BLaER1 treated with 17β-estradiol and CSF1 and Interleukin-3, amounts not matched to agents 10 nM and 100 nM (cell line): ENCODE data around the gene TM4SF5.
"Not testable (repeated sequence)": the region's sequence is repeated elsewhere in the genome, so short reads cannot be mapped to it uniquely, and the experiment has no call there.

ENCODE experiments used
- H3K27ac ChIP-seq, 11 experiments: shearing (Covaris generic); formaldehyde crosslinking; 2 replicates each; pipeline ENCODE4 v1.8.1; 2022
- H3K27me3 ChIP-seq, 11 experiments: shearing (Covaris generic); formaldehyde crosslinking; 2 replicates each; pipeline ENCODE4 v1.8.1; 2022
- H3K36me3 ChIP-seq, 11 experiments: shearing (Covaris generic); formaldehyde crosslinking; 2 replicates each; pipeline ENCODE4 v1.8.1; 2022
- H3K4me1 ChIP-seq, 10 experiments: shearing (Covaris generic); formaldehyde crosslinking; 2 replicates each; pipeline ENCODE4 v1.8.1; 2022
- H3K4me2 ChIP-seq, 11 experiments: shearing (Covaris generic); formaldehyde crosslinking; 2 replicates each; pipeline ENCODE4 v1.8.1; 2022
- H3K4me3 ChIP-seq, 10 experiments: shearing (Covaris generic); formaldehyde crosslinking; 2 replicates each; pipeline ENCODE4 v1.8.1; 2022
- H3K9ac ChIP-seq, 11 experiments: shearing (Covaris generic); formaldehyde crosslinking; 2 replicates each; pipeline ENCODE4 v1.8.1; 2022
- H3K9me3 ChIP-seq, 11 experiments: shearing (Covaris generic); formaldehyde crosslinking; replicated peaks in 1 of 11; 2 replicates each; pipeline ENCODE4 v1.8.1; 2022
- H4K20me1 ChIP-seq, 11 experiments: shearing (Covaris generic); formaldehyde crosslinking; 2 replicates each; pipeline ENCODE4 v1.8.1; 2022
- Cebpa-rat ChIP-seq, 11 experiments: shearing (Covaris generic); IDR thresholded peaks; 2 replicates each; pipeline ENCODE4 v1.8.1; 2022

The TM4SF5 gene

DNA sequence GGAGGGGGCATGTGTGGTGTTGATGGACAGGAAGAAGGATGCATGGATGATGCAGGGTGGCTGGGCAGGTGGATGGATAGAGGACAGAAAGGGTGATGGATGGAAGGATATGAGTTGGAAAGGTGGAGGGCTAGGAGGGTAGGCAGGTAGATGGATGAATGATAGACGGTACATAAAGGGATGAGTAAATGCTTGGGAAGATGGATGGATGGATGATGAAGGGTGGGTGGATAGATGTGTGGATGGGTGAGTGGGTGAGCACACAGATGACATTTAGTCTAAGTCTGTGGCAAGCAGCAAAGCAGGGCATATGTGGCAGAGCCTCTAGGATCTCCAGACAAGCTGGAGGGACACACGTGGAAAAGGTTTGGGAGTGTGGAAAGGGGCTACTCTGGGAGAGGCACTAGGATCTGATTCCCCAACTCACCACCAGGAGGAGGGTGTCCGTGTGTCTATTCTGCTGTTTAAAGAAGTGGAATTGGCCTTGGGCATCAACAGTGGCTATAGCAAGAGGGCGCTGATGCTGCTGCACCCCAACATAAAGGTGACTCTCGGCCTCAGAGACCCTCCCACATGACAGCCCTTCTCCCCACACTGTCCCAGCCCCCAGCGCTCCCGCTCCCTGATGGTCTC is 43.5 kb downstream of the TM4SF5 start:
- H3K4me2 ChIP-seq: no peak overlapping the region
- H3K9ac ChIP-seq: no peak overlapping the region
- H3K36me3 ChIP-seq: peaks cover 17 to 79% (median 33%) of the 10 kb centered on the region in 11 experiments; a peak in 21 of 22 replicates
- no peak for TF ChIP-seq Cebpa-rat (IDR thresholded peaks at IDR 0.05)
- no peaks in the 10 kb centered on the region for H3K27me3 ChIP-seq
- H3K27ac ChIP-seq: no peak overlapping the region
- H3K4me3 ChIP-seq: no peak overlapping the region
- H4K20me1 ChIP-seq: peaks cover 0 to 7% (median 0%) of the 10 kb centered on the region in 11 experiments; a peak in 1 of 22 replicates
- no peaks in the 10 kb centered on the region for H3K9me3 ChIP-seq
- peaks cover 7 to 17% (median 10%) of the 10 kb centered on the region in 10 experiments for H3K4me1 ChIP-seq

DNA sequence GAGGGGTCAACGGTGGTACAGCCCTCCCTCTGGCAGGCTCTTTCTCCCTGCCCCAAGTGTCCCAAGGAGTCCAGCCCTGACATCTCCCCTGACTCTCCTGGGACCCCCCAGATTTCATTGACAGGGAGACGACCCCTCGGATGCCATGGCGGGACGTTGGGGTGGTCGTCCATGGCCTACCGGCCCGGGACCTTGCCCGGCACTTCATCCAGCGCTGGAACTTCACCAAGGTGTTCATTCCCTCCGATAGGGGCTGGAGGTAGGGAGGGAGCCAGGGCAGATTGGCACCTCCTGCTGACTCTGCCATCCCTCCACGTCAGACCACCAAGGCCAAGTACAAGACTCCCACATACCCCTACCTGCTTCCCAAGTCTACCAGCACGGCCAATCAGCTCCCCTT is 45.1 kb downstream of the TM4SF5 start:
- Histone ChIP-seq H3K27me3 (no peaks in the 10 kb centered on the region), H4K20me1 (0 out of 22 replicates have a peak, but pooled peaks cover 0 to 7% (median 0%) of the 10 kb centered on the region in 11 experiments), H3K9me3 (no peaks in the 10 kb centered on the region)

DNA sequence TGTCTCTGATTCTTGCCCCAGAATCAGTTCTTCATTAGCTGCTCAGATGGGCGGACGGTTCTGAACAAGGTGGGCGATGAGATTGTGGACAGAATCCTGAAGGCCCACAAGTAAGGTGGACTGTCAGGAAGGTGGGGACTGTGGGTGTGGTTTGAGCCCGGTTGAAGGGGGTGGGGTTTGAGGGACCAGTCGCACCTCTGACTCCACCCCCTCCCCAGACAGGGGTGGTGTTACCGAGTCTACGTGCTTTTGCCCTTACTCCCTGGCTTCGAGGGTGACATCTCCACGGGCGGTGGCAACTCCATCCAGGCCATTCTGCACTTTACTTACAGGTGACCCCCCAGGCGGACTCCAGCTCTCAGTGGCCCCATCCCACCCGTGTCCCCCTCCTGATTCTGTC is 46.6 kb downstream of the TM4SF5 start:
- Histone ChIP-seq H3K27ac (no peak overlapping the region), H3K4me3 (no peak overlapping the region), H3K9ac (no peak overlapping the region), H3K36me3 (peaks cover 17 to 93% (median 39%) of the 10 kb centered on the region in 11 experiments; a peak in 21 of 22 replicates), H3K4me2 (no peak overlapping the region), H3K27me3 (no peaks in the 10 kb centered on the region), H4K20me1 (peaks cover 0 to 9% (median 0%) of the 10 kb centered on the region in 11 experiments; a peak in 1 of 22 replicates), H3K4me1 (no peaks in the 10 kb centered on the region), H3K9me3 (no peaks in the 10 kb centered on the region)
- no peak for TF ChIP-seq Cebpa-rat (IDR thresholded peaks at IDR 0.05)

More for the DNA sequence above, 45.1 kb downstream of the TM4SF5 start:
- TF ChIP-seq Cebpa-rat (IDR thresholded peaks at IDR 0.05): no peak
- Histone ChIP-seq H3K27ac (no peak overlapping the region), H3K9ac (no peak overlapping the region), H3K4me2 (no peak overlapping the region), H3K4me3 (no peak overlapping the region), H3K36me3 (peaks cover 17 to 80% (median 33%) of the 10 kb centered on the region in 11 experiments; a peak in 21 of 22 replicates), H3K4me1 (0 out of 20 replicates have a peak, but pooled peaks cover 0 to 2% (median 0%) of the 10 kb centered on the region in 10 experiments)

DNA sequence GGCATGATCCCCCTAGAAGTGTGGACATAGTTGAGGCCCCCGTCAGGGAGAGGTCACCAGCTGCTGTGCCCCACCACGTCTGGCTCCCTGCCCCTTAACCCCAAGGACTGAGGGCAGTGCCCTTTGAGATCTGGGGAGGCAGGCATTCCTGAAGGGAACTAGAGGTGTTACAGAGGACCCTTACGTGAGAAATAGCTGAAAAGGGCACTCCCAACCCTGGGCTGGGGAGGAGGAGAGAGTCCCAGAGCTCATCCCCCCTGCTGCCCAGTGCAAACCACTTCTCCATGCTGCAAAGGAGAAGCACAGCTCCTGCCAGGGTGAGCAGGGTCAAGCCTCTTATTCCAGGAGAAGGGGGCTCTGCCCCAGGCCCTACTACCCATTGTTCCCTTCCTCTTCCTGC is 51.1 kb downstream of the TM4SF5 start:
- no peaks in the 10 kb centered on the region for H3K27me3 ChIP-seq
- no peak overlapping the region; a peak in 1 of 22 replicates for H3K27ac ChIP-seq
- no peak for TF ChIP-seq Cebpa-rat (IDR thresholded peaks at IDR 0.05)
- H3K4me3 ChIP-seq: no peak overlapping the region
- no peaks in the 10 kb centered on the region for H3K9me3 ChIP-seq
- H3K4me2 ChIP-seq: no peak overlapping the region
- no peak overlapping the region for H3K9ac ChIP-seq
- H4K20me1 ChIP-seq: peaks cover 0 to 9% (median 0%) of the 10 kb centered on the region in 11 experiments; a peak in 2 of 22 replicates
- H3K4me1 ChIP-seq: no peaks in the 10 kb centered on the region; a peak in 2 of 20 replicates
- peaks cover 0 to 60% (median 15%) of the 10 kb centered on the region in 11 experiments; a peak in 17 of 22 replicates for H3K36me3 ChIP-seq

DNA sequence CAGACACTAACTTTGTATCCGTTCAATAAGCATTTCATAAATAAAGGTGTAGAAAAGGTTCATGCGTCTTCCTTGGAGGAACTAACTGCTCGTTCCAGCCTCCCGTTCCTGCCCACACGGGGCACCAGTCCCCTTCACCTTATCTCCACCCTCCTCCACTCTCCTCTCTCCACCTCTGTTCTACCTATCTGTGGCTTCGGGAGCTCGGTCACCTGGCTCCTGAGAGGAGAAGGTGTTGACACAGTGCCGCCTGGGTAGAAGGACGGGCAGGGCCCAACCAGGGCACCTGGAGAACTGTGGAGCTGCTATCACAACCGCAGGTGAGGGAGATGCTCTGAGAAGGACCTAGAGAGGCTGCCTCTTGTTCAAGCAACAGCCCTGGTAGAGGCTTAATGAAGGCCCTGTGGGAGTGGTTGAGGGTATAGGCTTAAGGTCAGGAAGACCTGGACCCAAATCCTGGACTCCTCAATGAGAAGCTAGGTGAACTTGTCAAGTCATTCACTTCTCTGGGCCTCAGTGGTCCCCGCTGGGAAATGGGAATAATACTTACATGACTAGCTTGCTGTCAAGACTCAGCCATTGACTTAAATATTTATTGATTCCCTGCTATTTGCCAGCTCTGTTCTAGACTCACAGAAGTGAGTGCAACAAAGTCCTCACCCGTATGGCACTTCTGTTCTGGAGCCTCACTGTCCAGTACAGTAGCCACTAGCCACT is 51.8 kb downstream of the TM4SF5 start:
- Histone ChIP-seq H3K4me2 (no peak overlapping the region), H3K4me1 (no peaks in the 10 kb centered on the region; a peak in 2 of 20 replicates), H4K20me1 (peaks cover 0 to 9% (median 0%) of the 10 kb centered on the region in 11 experiments; a peak in 2 of 22 replicates), H3K27me3 (no peaks in the 10 kb centered on the region), H3K9ac (no peak overlapping the region), H3K9me3 (no peaks in the 10 kb centered on the region), H3K4me3 (no peak overlapping the region), H3K27ac (no peak overlapping the region; a peak in 1 of 22 replicates), H3K36me3 (peaks cover 0 to 54% (median 15%) of the 10 kb centered on the region in 11 experiments; a peak in 17 of 22 replicates)
- TF ChIP-seq Cebpa-rat (IDR thresholded peaks at IDR 0.05): no peak

DNA sequence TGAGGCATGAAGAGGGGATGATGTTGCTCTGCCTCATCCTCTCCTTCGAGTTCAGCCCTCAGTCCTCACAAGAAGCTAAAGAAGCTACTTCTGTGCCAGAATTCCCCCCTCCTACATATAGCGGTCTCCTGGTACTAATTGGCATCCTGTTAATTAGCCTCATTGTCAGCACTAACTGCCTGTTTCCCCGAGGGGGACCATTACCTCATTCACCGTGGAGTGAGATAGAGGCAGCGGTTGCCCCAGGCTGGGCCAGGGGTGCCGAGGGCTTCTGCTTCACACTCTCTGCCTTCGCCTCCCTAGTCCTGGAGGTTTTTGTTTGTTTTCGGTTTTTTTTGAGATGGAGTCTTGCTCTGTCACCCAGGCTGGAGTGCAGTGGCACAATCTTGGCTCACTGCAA is 55.7 kb downstream of the TM4SF5 start:
- no peaks in the 10 kb centered on the region; a peak in 2 of 20 replicates for H3K4me1 ChIP-seq
- peaks cover 0 to 16% (median 12%) of the 10 kb centered on the region in 11 experiments; a peak in 12 of 22 replicates for H3K36me3 ChIP-seq
- no peak overlapping the region for H3K4me2 ChIP-seq
- H3K9me3 ChIP-seq: no peaks in the 10 kb centered on the region
- no peak for TF ChIP-seq Cebpa-rat (IDR thresholded peaks at IDR 0.05)
- H4K20me1 ChIP-seq: peaks cover 0 to 9% (median 0%) of the 10 kb centered on the region in 11 experiments; a peak in 2 of 22 replicates
- no peak overlapping the region; a peak in 1 of 22 replicates for H3K9ac ChIP-seq
- no peak overlapping the region for H3K4me3 ChIP-seq
- H3K27me3 ChIP-seq: no peaks in the 10 kb centered on the region
- H3K27ac ChIP-seq: no peak overlapping the region

DNA sequence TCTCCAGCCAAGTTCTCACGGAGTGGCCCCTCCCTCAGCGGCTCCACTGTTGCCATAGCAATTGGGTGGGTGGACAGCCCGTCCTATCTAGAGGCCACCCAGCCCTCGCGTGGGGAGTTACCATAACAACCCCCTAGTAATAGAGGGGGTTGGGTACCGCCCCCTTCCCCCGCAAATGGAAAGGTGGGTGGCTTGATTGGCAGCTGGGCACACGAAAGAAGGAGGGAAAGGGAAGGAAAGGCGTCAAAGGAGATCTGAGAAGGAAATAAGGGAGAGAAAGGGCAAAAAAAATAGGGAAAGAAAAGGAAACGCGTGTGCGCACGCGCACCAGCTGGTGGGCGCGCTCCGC is 61.1 kb downstream of the TM4SF5 start:
- peaks cover 32 to 41% (median 37%) of the 10 kb centered on the region in 11 experiments; a peak in 19 of 22 replicates for H4K20me1 ChIP-seq
- not testable (repeated sequence) for H3K9me3 ChIP-seq, H3K27me3 ChIP-seq
- peak overlapping the region; percentile 85 to 93 (median 88) for H3K9ac ChIP-seq
- peak overlapping the region; percentile 83 to 99 (median 92) for H3K4me3 ChIP-seq
- peak overlapping the region; percentile 80 to 100 (median 98); a peak in 20 of 22 replicates for H3K4me2 ChIP-seq
- peak overlapping the region; percentile 75 to 89 (median 82); a peak in 20 of 22 replicates for H3K27ac ChIP-seq
- H3K4me1 ChIP-seq: peaks cover 26 to 29% (median 27%) of the 10 kb centered on the region in 10 experiments
- peaks cover 2 to 16% (median 5%) of the 10 kb centered on the region in 11 experiments; a peak in 11 of 22 replicates for H3K36me3 ChIP-seq
